K562 (cell line): ENCODE data around the gene EFEMP2. TPM values are rescaled to one million over a fixed set of nuclear protein-coding genes. Genes with fewer than 3 reads are reported as not detected.

Source experiments
- ARID3B ChIP-seq: fragments of 250-450 bp; sonication (Bioruptor Pico); IDR thresholded peaks from 2 replicates; pipeline ENCODE4 v1.4.0; 2020; ENCODE audit warnings: borderline replicate concordance
- CHAMP1 ChIP-seq: fragments of 450-650 bp; IDR thresholded peaks from 2 replicates; pipeline ENCODE4 v1.6.1; 2016; ENCODE audit warnings: mild to moderate bottlenecking
- CLOCK ChIP-seq: fragments of 250-450 bp; sonication (Bioruptor Pico); IDR thresholded peaks from 2 replicates; pipeline ENCODE4 v1.4.0; 2020; ENCODE audit warnings: mild to moderate bottlenecking, moderate library complexity, borderline replicate concordance
- HOMEZ ChIP-seq: fragments of 250-450 bp; sonication (Bioruptor Pico); IDR thresholded peaks from 2 replicates; pipeline ENCODE4 v1.4.0; 2020; ENCODE audit warnings: mild to moderate bottlenecking, moderate library complexity
- KAT2B ChIP-seq: IDR thresholded peaks from one replicate; pipeline ENCODE4 v1.6.1; 2012; ENCODE audit warnings: low read depth, mild to moderate bottlenecking, control low read depth, inconsistent platforms, low read length, moderate library complexity
- KDM5B ChIP-seq: fragments of 200-600 bp; sonication (generic); IDR thresholded peaks from 2 replicates; pipeline ENCODE4 v1.6.1; 2012; ENCODE audit warnings: low read depth, mild to moderate bottlenecking, moderate library complexity, low read length, control low read depth, inconsistent platforms; ENCODE audit not compliant: insufficient replicate concordance
- NEUROD1 ChIP-seq: fragments of 150-350 bp; IDR thresholded peaks from 2 replicates; pipeline ENCODE4 v1.6.1; 2014; ENCODE audit warnings: borderline replicate concordance, low read length, low read depth; ENCODE audit not compliant: partially characterized antibody
- POLR2AphosphoS2 ChIP-seq: IDR thresholded peaks from 2 replicates; pipeline ENCODE4 v1.6.1; 2012; ENCODE audit warnings: low read length, improper control_type of control experiment
- PRPF4 ChIP-seq: fragments of 200-400 bp; formaldehyde crosslinking; IDR thresholded peaks from one replicate; pipeline ENCODE4 v1.6.1; 2017; ENCODE audit warnings: low read length, low read depth, mild to moderate bottlenecking; ENCODE audit not compliant: insufficient read depth, poor library complexity, severe bottlenecking
- RCOR1 ChIP-seq, 2 experiments: IDR thresholded peaks; 2 replicates each; pipeline ENCODE4 v1.6.1; 2012; ENCODE audit warnings: low read depth in 2 of 2, low read length in 2 of 2, borderline replicate concordance in 1 of 2, improper control_type of control experiment in 1 of 2
- SMARCA5 ChIP-seq: fragments of 450-650 bp; IDR thresholded peaks from 2 replicates; pipeline ENCODE4 v1.6.1; 2016
- STAT5B ChIP-seq: fragments of 250-450 bp; sonication (Bioruptor Pico); IDR thresholded peaks from 2 replicates; pipeline ENCODE4 v1.8.0; 2021; ENCODE audit warnings: mild to moderate bottlenecking, inconsistent platforms
- ZMIZ1 ChIP-seq, 2 experiments: fragments of 150-350 bp in 1 of 2; IDR thresholded peaks; 2 replicates each; pipeline ENCODE4 v1.6.1; 2012 to 2016; ENCODE audit warnings: low read depth in 2 of 2, low read length in 2 of 2, mild to moderate bottlenecking in 1 of 2, moderate library complexity in 1 of 2
- polyA plus RNA-seq, 8 experiments: library from polyadenylated mRNA; depleted of rRNA in 4 of 8; stranded (reverse) in 5 of 8; unstranded in 3 of 8; fragments of >200 nt; fragmentation: Nextera tagmentation in 2 of 8; fragmentation: Illumina TruSeq in 1 of 8; extraction: Ambion mirVana in 2 of 8; extraction: Trizol in 1 of 8; gene quantifications; 2 replicates each; pipeline versions ENCODE4 v1.2.1 to v1.2.3, GENCODE V29; 2011 to 2014; ENCODE audit warnings: inconsistent platforms in 1 of 8, missing spikeins in 1 of 8
- total RNA-seq, 7 experiments: library from RNA; depleted of rRNA in 6 of 7; stranded (reverse); fragments of >200 nt in 6 of 7; fragmentation: Illumina TruSeq in 2 of 7; extraction: Trizol in 2 of 7; gene quantifications; 2 replicates each; pipeline versions ENCODE4 v1.2.1 to v1.2.3, GENCODE V29; 2011 to 2021; ENCODE audit warnings: low replicate concordance in 1 of 7

EFEMP2 gene
- total and polyA plus RNA-seq, 9 of the 15 experiments (the other 6 are each of a cell fraction or from before 2014, with no cell fraction given) = 0.07 to 2.9 (median 0.69) TPM; not detected in 1

GRCh38 chr11:65888163-65888814 lies 15.7 kb upstream of the EFEMP2 start, which contains the start of gene FIBP (continued):
- no peak for TF ChIP-seq CLOCK (CRISPR knock-in tag)
- TF ChIP-seq SMARCA5 = no peak
- no peak for TF ChIP-seq STAT5B (CRISPR knock-in tag)
- TF ChIP-seq ZMIZ1 (IDR thresholded peaks at IDR 0.05; ENCODE audit: low read depth in 2 of 2, low read length in 2 of 2) = peak in 1 of 2 experiments; percentile 75; a peak in 2 of 4 replicates
- TF ChIP-seq KDM5B = peak; percentile 97
- TF ChIP-seq POLR2AphosphoS2 = no peak
- peak in 1 of 2 experiments; percentile 70; a peak in 1 of 4 replicates for TF ChIP-seq RCOR1 (IDR thresholded peaks at IDR 0.05; ENCODE audit: borderline replicate concordance in 1 of 2, low read depth in 2 of 2, low read length in 2 of 2)
- TF ChIP-seq PRPF4 = peak; percentile 41
- TF ChIP-seq ARID3B (CRISPR knock-in tag) = no peak
- no peak for TF ChIP-seq HOMEZ (CRISPR knock-in tag)
- peak; percentile 37 for TF ChIP-seq KAT2B
- TF ChIP-seq CHAMP1 = no peak
- TF ChIP-seq NEUROD1 = peak; percentile 75
